ENCODE data around the gene FAF1.

GRCh38 chr1:50703240-50703639 is 256.8 kb downstream of the FAF1 start:
- TF ChIP-seq CTCF (IDR thresholded peaks at IDR 0.05; ENCODE audit: low read depth, low read length) (no peak), MAX (IDR thresholded peaks at IDR 0.05; ENCODE audit: low read depth, low read length) (no peak), POLR2A (IDR thresholded peaks at IDR 0.05; ENCODE audit: extremely low read depth, insufficient read length) (no peak), MYC (IDR thresholded peaks at IDR 0.05; ENCODE audit: low read depth, low read length) (no peak)
